ENCODE results near the gene SLC15A3.

The SLC15A3 gene

DNA sequence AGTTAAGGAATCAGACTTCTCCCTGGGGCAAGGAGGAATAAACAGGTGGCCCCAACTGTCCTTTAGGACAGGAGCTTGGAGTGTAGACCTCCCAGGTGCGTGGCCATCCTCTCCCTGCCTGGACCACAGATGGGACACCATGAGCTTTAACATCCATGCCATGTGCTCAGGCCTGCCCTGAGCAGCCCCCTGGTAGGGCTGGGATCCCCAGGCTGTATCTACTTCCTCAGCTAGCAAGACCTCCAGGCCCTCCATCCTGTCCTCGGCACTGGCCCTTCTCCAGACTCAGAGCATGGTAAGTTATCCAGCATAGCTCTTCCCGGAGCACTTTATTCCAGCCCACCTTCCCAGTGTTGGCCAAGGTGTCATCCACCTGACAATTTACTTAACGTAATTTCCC lies 25.2 kb upstream of the SLC15A3 start:
- no peak for TF ChIP-seq SIN3A (IDR thresholded peaks at IDR 0.05; ENCODE audit: borderline replicate concordance, insufficient read depth, low read length)
- TF ChIP-seq FOXP2 (optimal IDR thresholded peaks at IDR 0.05; ENCODE audit: borderline replicate concordance, extremely low read depth, extremely low read length, insufficient read depth), result no peak
- TF ChIP-seq TAF1 (IDR thresholded peaks at IDR 0.05; ENCODE audit: borderline replicate concordance, insufficient read depth, low read length), result no peak
- no peak for TF ChIP-seq POLR2AphosphoS5 (IDR thresholded peaks at IDR 0.05; ENCODE audit: low read depth, low read length)
- no peak for TF ChIP-seq REST (IDR thresholded peaks at IDR 0.05; ENCODE audit: insufficient read depth in 1 of 2, low read depth in 2 of 2, low read length in 2 of 2)

DNA sequence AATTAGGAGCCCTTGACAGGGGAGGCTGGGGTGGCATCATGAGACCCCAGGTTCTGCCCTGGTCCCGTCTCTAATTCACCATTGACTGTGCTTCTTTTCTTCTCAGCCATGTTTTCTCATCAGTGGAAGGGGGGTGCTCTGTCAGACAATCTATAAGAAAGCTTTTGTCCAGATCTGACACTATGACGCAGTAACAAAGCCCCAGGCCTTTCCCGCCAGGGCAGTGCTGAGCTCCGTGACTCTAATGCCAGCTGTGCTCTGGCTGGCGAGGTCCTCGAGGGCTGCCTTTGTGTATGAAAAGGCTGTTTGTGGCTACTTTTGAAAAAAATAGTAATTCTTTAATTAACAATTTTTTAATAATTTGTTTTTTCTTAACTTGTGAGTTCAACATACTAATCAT lies 22.8 kb upstream of the SLC15A3 start:
- no peak for TF ChIP-seq TAF1 (IDR thresholded peaks at IDR 0.05; ENCODE audit: borderline replicate concordance, insufficient read depth, low read length)
- TF ChIP-seq POLR2AphosphoS5 (IDR thresholded peaks at IDR 0.05; ENCODE audit: low read depth, low read length), result no peak
- TF ChIP-seq FOXP2 (optimal IDR thresholded peaks at IDR 0.05; ENCODE audit: borderline replicate concordance, extremely low read depth, extremely low read length, insufficient read depth), result no peak
- no peak for TF ChIP-seq SIN3A (IDR thresholded peaks at IDR 0.05; ENCODE audit: borderline replicate concordance, insufficient read depth, low read length)
- TF ChIP-seq REST (IDR thresholded peaks at IDR 0.05; ENCODE audit: insufficient read depth in 1 of 2, low read depth in 2 of 2, low read length in 2 of 2), result no peak

DNA sequence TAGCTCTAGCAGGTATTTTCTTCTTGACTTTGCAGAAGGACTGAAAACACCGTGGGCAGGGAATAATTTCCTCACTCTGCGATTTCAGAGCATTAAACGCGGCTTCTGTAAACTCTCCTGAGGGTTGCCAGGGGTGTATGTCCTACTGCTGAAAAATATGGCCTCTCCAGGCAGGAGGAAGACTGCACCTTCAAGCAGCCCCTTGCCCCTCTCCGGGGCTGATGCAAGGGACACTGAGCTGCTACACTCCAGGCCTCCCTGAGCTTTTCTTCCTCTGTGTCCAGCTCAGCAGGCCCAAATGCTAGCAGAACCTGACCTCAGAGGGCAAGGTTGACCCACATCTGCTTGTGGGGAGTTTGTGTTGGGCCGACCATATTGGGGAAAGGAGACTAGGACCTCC lies 21.7 kb upstream of the SLC15A3 start:
- TF ChIP-seq TAF1 (IDR thresholded peaks at IDR 0.05; ENCODE audit: borderline replicate concordance, insufficient read depth, low read length), result no peak
- TF ChIP-seq POLR2AphosphoS5 (IDR thresholded peaks at IDR 0.05; ENCODE audit: low read depth, low read length), result no peak
- no peak for TF ChIP-seq FOXP2 (optimal IDR thresholded peaks at IDR 0.05; ENCODE audit: borderline replicate concordance, extremely low read depth, extremely low read length, insufficient read depth)
- TF ChIP-seq SIN3A (IDR thresholded peaks at IDR 0.05; ENCODE audit: borderline replicate concordance, insufficient read depth, low read length), result no peak
- TF ChIP-seq REST (IDR thresholded peaks at IDR 0.05; ENCODE audit: insufficient read depth in 1 of 2, low read depth in 2 of 2, low read length in 2 of 2), result no peak

DNA sequence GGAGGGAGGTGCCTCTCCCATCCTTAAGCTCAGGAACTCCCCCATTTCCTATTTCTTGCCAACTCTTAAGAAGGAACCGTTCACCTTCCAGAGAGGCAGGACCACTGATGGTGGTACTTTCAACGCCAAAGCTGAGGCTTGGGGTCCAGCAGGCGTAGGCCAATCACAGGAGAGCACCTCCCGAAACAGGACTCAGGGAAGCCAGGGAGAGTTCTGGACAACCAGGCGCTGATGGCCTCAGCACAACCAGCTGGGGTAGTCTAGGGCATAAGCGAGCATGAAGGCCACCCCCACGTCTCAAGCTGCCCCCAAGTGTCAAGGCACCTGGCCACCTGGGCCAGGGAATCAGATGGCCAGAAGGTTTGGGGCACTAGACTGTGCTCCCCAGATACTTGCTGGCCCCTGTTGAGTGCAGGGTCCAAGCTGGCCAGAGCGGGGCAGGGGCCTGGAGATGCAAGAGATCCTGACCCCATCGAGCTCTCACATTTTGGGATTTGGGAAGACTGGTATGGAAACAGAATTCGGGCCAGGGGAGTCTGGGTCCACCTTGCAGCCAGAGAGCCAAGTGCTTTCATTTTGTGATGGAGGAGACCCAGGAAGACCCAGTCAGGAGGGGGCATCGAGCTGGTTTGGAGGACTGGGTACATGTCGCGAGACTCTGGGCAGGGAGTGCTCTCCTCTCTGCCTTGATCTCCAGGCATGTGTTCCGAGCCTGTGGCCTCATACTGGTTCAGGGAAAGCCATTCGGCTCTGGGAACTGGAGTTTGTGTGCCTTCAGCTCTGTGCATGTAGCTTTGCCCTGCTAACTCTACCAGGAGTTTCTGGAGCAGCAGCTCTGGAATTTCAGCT lies 20.4 kb upstream of the SLC15A3 start:
- TF ChIP-seq SIN3A (IDR thresholded peaks at IDR 0.05; ENCODE audit: borderline replicate concordance, insufficient read depth, low read length) (no peak), TAF1 (IDR thresholded peaks at IDR 0.05; ENCODE audit: borderline replicate concordance, insufficient read depth, low read length) (no peak), FOXP2 (optimal IDR thresholded peaks at IDR 0.05; ENCODE audit: borderline replicate concordance, extremely low read depth, extremely low read length, insufficient read depth) (no peak), REST (IDR thresholded peaks at IDR 0.05; ENCODE audit: insufficient read depth in 1 of 2, low read depth in 2 of 2, low read length in 2 of 2) (no peak), POLR2AphosphoS5 (IDR thresholded peaks at IDR 0.05; ENCODE audit: low read depth, low read length) (no peak)

Measured in PFSK-1 (cell line).